ENCODE data around the gene IRF4.

The IRF4 gene

GRCh38 chr6:403659-404655 lies 12.4 kb downstream of the IRF4 start:
- no peak for DNase-seq (ENCODE audit: low read depth)
- H3K4me3 ChIP-seq (ENCODE audit: control insufficient read depth, low read depth, low read length), result no peak overlapping the region
- TF ChIP-seq, protein P1, sequence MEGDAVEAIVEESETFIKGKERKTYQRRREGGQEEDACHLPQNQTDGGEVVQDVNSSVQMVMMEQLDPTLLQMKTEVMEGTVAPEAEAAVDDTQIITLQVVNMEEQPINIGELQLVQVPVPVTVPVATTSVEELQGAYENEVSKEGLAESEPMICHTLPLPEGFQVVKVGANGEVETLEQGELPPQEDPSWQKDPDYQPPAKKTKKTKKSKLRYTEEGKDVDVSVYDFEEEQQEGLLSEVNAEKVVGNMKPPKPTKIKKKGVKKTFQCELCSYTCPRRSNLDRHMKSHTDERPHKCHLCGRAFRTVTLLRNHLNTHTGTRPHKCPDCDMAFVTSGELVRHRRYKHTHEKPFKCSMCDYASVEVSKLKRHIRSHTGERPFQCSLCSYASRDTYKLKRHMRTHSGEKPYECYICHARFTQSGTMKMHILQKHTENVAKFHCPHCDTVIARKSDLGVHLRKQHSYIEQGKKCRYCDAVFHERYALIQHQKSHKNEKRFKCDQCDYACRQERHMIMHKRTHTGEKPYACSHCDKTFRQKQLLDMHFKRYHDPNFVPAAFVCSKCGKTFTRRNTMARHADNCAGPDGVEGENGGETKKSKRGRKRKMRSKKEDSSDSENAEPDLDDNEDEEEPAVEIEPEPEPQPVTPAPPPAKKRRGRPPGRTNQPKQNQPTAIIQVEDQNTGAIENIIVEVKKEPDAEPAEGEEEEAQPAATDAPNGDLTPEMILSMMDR (IDR thresholded peaks at IDR 0.05; ENCODE audit: control insufficient read depth, insufficient read depth, low read depth, low read length, missing control alignments), result no peak

DNA sequence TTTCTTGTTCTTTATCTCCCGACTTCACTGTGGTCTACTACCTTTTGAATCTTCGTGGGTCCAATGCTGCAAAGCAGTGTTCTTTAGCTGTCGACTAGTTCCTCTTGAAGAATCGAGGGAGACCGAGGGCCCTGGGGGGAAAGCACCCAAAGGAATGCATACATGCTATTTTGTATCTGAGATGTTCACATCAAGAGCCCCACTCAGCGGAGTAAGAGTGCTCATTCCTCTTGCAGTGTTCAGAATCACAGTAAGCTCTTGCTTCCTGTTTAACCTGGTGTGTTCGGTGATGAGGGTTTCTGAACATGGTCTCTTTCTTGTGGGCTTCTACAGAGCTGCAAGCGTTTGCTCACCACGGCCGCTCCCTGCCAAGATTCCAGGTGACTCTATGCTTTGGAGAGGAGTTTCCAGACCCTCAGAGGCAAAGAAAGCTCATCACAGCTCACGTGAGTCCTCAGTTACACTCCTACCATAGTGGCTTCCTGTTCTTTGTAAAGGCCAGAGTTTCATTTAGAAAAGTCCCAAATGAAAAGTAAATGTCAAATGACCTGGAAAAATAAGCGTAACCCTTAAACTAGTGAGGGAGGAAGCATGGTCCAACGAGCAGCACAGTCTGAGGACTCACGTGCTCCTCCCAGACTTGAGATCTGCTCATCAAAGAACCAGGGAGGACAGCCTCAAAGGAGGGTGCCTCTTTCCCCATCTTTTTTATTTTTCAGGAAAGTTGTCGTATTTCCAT lies 13.3 kb downstream of the IRF4 start:
- no peak for DNase-seq (ENCODE audit: low read depth)
- H3K4me3 ChIP-seq (ENCODE audit: control insufficient read depth, low read depth, low read length), result no peak overlapping the region
- TF ChIP-seq, protein P1 (IDR thresholded peaks at IDR 0.05; ENCODE audit: control insufficient read depth, insufficient read depth, low read depth, low read length, missing control alignments), result no peak

DNA sequence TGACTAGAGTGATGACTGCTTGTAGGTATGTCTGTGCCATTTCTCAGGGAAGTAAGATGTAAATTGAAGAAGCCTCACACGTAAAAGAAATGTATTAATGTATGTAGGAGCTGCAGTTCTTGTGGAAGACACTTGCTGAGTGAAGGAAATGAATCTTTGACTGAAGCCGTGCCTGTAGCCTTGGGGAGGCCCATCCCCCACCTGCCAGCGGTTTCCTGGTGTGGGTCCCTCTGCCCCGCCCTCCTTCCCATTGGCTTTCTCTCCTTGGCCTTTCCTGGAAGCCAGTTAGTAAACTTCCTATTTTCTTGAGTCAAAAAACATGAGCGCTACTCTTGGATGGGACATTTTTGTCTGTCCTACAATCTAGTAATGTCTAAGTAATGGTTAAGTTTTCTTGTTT lies 16.6 kb downstream of the IRF4 start:
- DNase-seq (ENCODE audit: low read depth), result no peak
- H3K4me3 ChIP-seq (ENCODE audit: control insufficient read depth, low read depth, low read length), result no peak overlapping the region
- TF ChIP-seq, protein P1 (IDR thresholded peaks at IDR 0.05; ENCODE audit: control insufficient read depth, insufficient read depth, low read depth, low read length, missing control alignments), result no peak

DNA sequence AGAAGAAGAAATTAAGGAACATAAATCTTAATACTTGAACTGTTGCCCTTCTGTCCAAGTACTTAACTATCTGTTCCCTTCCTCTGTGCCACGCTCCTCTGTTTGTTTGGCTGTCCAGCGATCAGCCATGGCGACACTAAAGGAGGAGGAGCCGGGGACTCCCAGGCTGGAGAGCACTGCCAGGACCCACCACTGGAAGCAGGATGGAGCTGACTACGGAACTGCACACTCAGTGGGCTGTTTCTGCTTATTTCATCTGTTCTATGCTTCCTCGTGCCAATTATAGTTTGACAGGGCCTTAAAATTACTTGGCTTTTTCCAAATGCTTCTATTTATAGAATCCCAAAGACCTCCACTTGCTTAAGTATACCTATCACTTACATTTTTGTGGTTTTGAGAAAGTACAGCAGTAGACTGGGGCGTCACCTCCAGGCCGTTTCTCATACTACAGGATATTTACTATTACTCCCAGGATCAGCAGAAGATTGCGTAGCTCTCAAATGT lies 17.1 kb downstream of the IRF4 start:
- TF ChIP-seq, protein P1 (IDR thresholded peaks at IDR 0.05; ENCODE audit: control insufficient read depth, insufficient read depth, low read depth, low read length, missing control alignments), result peak; percentile 26
- no peak overlapping the region for H3K4me3 ChIP-seq (ENCODE audit: control insufficient read depth, low read depth, low read length)
- no peak for DNase-seq (ENCODE audit: low read depth)

GRCh38 chr6:409370-409972 lies 17.9 kb downstream of the IRF4 start:
- TF ChIP-seq, protein P1 (IDR thresholded peaks at IDR 0.05; ENCODE audit: control insufficient read depth, insufficient read depth, low read depth, low read length, missing control alignments), result no peak

More at GRCh38 chr6:409370-409972, 17.9 kb downstream of the IRF4 start:
- DNase-seq (ENCODE audit: low read depth), result no peak
- no peak overlapping the region for H3K4me3 ChIP-seq (ENCODE audit: control insufficient read depth, low read depth, low read length)

Data from AG09309 (cell line).